ENCODE measurements around the gene COX20. TPM values are rescaled to one million over a fixed set of nuclear protein-coding genes. Genes with fewer than 3 reads are reported as not detected.

Gene COX20
- total RNA-seq, 1 experiment from 2014 or later, result 38.0 TPM

GRCh38 chr1:244837597-244838258, 2.3 kb downstream of the COX20 start:
- H3K27me3 ChIP-seq (ENCODE audit: insufficient read depth, low read length), result no peaks in the 10 kb centered on the region
- H3K9me3 ChIP-seq (ENCODE audit: control insufficient read depth, low read depth, low read length), result no peaks in the 10 kb centered on the region
- no peaks in the 10 kb centered on the region for H4K20me1 ChIP-seq (ENCODE audit: control insufficient read depth, insufficient read depth, insufficient read length)
- peaks cover 10% of the 10 kb centered on the region for H3K23me2 ChIP-seq (ENCODE audit: insufficient read length, low read depth, low read length, poor library complexity, severe bottlenecking)
- no peak overlapping the region for H3K4ac ChIP-seq (ENCODE audit: low read depth, low read length)
- no peak overlapping the region for H2BK120ac ChIP-seq (ENCODE audit: low read depth, low read length, poor library complexity, severe bottlenecking)
- H3T11ph ChIP-seq (ENCODE audit: low read length), result no peak overlapping the region
- H3K27ac ChIP-seq (ENCODE audit: insufficient read length, low read depth, low read length), result no peak overlapping the region
- no peak overlapping the region for H2BK15ac ChIP-seq (ENCODE audit: low read depth, low read length)
- H3K4me2 ChIP-seq (ENCODE audit: insufficient read depth, insufficient read length, low read length), result peak overlapping the region; percentile 4
- H3K27me3 Mint-ChIP-seq (ENCODE audit: low read depth), result no peaks in the 10 kb centered on the region
- peaks cover 32 to 42% of the 10 kb centered on the region in 2 experiments for H3K4me1 Mint-ChIP-seq
- WGBS (ENCODE audit: extremely low coverage, insufficient read length, low lambda C conversion rate), result no CpG with 5 or more reads among the region's 5 CpGs
- no peak overlapping the region for H2BK5ac ChIP-seq (ENCODE audit: insufficient read length, low read length)
- peaks cover 7% of the 10 kb centered on the region; the same call in 1 of the 2 replicates for H3K4me1 ChIP-seq (ENCODE audit: insufficient read depth, low read length)
- H3K18ac ChIP-seq (ENCODE audit: insufficient read length, low read depth, low read length), result no peak overlapping the region
- no peak for DNase-seq
- no peak overlapping the region for H4K5ac ChIP-seq (ENCODE audit: insufficient read length, low read depth, low read length)
- no peaks in the 10 kb centered on the region; the same call in 1 of the 2 replicates for H3K79me2 ChIP-seq (ENCODE audit: insufficient read depth, low read length)
- H3K9ac ChIP-seq (ENCODE audit: extremely low read depth, insufficient read length, low read length), result no peak overlapping the region
- H3K79me1 ChIP-seq (ENCODE audit: insufficient read depth, low read depth, low read length, poor library complexity, severe bottlenecking), result no peaks in the 10 kb centered on the region
- no peak overlapping the region for H2AFZ ChIP-seq (ENCODE audit: low read length)
- no peak overlapping the region for H3K23ac ChIP-seq (ENCODE audit: insufficient read length, low read depth, low read length)
- no peak overlapping the region for H4K8ac ChIP-seq (replicated peaks; ENCODE audit: insufficient read length, low read depth, low read length)
- no peak overlapping the region for H3K56ac ChIP-seq (ENCODE audit: insufficient read length, low read depth, low read length)
- H3K9me3 Mint-ChIP-seq, result no peaks in the 10 kb centered on the region
- no peak overlapping the region for H2BK20ac ChIP-seq (ENCODE audit: low read depth, low read length, poor library complexity, severe bottlenecking)
- peak overlapping the region; percentile 88 to 96 for H3K4me3 Mint-ChIP-seq
- TF ChIP-seq CTCF (conservative IDR thresholded peaks at IDR 0.05), result no peak
- H3K27ac Mint-ChIP-seq, result peak overlapping the region in 1 of 3 experiments; percentile 76; a peak in 3 of 7 replicates
- no peak overlapping the region for H2AK5ac ChIP-seq (ENCODE audit: insufficient read length, low read length)
- H3K14ac ChIP-seq (ENCODE audit: insufficient read depth, low read length), result no peak overlapping the region
- no peak overlapping the region for H2BK12ac ChIP-seq (ENCODE audit: insufficient read length, low read depth, low read length)
- H4K91ac ChIP-seq (ENCODE audit: insufficient read length, low read depth, low read length), result no peak overlapping the region
- H3K36me3 Mint-ChIP-seq (ENCODE audit: insufficient read depth in 1 of 3, low read depth in 3 of 3), result peaks cover 2 to 42% (median 11%) of the 10 kb centered on the region in 3 experiments; a peak in 6 of 7 replicates

All from H9 (cell line).